Measurements from ENCODE around the gene CISD3. TPM values are rescaled to one million over a fixed set of nuclear protein-coding genes. Genes with fewer than 3 reads are reported as not detected.

CISD3 gene
- total and polyA plus RNA-seq, 4 donors: 4.5 to 152 (median 37.3) TPM

DNA sequence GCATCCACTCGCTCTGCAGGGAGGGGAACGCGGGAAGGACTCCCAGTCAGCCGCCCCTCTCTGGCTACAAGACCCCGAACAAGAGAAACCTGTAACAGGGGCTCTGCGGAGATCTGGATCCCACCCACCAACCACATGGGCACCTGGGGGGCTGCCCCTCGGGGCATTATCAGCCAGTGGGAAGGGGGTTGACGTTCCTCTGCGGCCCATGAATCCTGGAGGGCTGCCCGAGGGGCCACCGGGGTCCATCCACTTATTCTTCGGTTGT, 19.8 kb downstream of the CISD3 start:
- Histone ChIP-seq H3K27ac (ENCODE audit: low read depth in 1 of 2, low read length in 2 of 2) (peak overlapping the region in 1 of 2 donors; percentile 69), H3K4me3 (ENCODE audit: low read depth in 1 of 3, low read length in 3 of 3) (peak overlapping the region; percentile 19 to 71 (median 60)), H3K36me3 (ENCODE audit: control insufficient read depth in 4 of 4, insufficient read depth in 3 of 4, low read depth in 1 of 4, low read length in 3 of 4) (peaks cover 0 to 4% (median 2%) of the 10 kb centered on the region in 4 donors), H3K4me1 (ENCODE audit: control insufficient read depth in 4 of 4, insufficient read depth in 4 of 4, low read length in 3 of 4) (peaks cover 17 to 53% (median 45%) of the 10 kb centered on the region in 4 donors), H3K9me3 (ENCODE audit: control insufficient read depth in 4 of 4, low read length in 3 of 4) (no peaks in the 10 kb centered on the region), H3K27me3 (ENCODE audit: control insufficient read depth in 4 of 4, insufficient read depth in 4 of 4, low read length in 3 of 4) (no peaks in the 10 kb centered on the region), H3K9ac (ENCODE audit: low read depth in 1 of 2, low read length in 2 of 2) (no peak overlapping the region)
- no peak for DNase-seq (ENCODE audit: low spot score)
- no peak for TF ChIP-seq YY1 (IDR thresholded peaks at IDR 0.05)
- no peak for TF ChIP-seq FOXA1 (IDR thresholded peaks at IDR 0.05)
- TF ChIP-seq, protein P1, sequence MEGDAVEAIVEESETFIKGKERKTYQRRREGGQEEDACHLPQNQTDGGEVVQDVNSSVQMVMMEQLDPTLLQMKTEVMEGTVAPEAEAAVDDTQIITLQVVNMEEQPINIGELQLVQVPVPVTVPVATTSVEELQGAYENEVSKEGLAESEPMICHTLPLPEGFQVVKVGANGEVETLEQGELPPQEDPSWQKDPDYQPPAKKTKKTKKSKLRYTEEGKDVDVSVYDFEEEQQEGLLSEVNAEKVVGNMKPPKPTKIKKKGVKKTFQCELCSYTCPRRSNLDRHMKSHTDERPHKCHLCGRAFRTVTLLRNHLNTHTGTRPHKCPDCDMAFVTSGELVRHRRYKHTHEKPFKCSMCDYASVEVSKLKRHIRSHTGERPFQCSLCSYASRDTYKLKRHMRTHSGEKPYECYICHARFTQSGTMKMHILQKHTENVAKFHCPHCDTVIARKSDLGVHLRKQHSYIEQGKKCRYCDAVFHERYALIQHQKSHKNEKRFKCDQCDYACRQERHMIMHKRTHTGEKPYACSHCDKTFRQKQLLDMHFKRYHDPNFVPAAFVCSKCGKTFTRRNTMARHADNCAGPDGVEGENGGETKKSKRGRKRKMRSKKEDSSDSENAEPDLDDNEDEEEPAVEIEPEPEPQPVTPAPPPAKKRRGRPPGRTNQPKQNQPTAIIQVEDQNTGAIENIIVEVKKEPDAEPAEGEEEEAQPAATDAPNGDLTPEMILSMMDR (IDR thresholded peaks at IDR 0.05; ENCODE audit: low read depth, low read length, missing input control): no peak
- TF ChIP-seq NR2F2 (IDR thresholded peaks at IDR 0.05): peak; percentile 6
- TF ChIP-seq ATF3 (IDR thresholded peaks at IDR 0.05): no peak
- TF ChIP-seq EGR1 (IDR thresholded peaks at IDR 0.05; ENCODE audit: low read depth in 2 of 2): no peak
- TF ChIP-seq SP1 (IDR thresholded peaks at IDR 0.05): no peak
- WGBS: 8% methylated on average over 12 of the region's 12 CpGs

DNA sequence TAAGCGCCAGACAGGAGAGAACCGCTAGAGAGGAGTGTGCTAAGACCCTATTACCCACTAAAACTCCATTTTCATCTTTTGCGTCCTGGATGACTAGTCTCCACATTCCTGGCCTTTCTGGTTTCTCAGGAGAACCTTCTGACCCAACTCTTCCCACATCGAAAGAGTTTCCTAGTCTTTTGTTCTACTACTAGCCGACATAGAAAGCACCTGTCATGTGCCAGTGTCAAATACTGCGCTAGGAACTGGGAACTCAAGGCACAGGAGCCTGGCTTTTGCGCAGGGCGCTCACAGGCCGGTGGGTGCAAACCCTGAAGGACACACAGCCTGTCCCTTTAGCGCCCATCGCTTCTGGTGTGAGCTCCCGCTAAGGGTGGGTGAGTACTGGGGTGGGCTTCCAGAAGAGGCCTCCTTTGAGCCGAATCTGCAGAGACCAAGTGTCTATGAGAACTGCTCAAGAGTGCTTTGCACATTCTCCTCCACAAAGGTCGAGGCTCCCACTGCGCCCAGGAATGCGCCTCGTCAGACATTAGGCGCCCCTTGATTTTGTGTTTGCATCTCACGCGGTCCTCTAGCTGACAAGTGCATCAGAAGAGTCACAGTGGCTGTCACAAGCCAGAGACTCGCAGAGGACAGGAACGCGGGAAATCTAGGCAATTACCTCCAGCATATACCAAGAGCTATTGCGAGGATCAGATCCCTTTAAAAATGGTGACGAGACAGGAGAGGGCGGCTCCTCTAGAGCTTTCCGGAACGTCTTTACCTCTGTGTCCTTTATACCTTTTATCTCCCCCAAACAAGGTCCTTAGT, 20.4 kb downstream of the CISD3 start:
- no peak overlapping the region for H3K9ac ChIP-seq (ENCODE audit: low read depth in 1 of 2, low read length in 2 of 2)
- no peak for DNase-seq (ENCODE audit: low spot score)
- 28% methylated on average over 28 of the region's 28 CpGs for WGBS
- peaks cover 17 to 53% (median 45%) of the 10 kb centered on the region in 4 donors for H3K4me1 ChIP-seq (ENCODE audit: control insufficient read depth in 4 of 4, insufficient read depth in 4 of 4, low read length in 3 of 4)
- H3K36me3 ChIP-seq (ENCODE audit: control insufficient read depth in 4 of 4, insufficient read depth in 3 of 4, low read depth in 1 of 4, low read length in 3 of 4): peaks cover 0 to 4% (median 2%) of the 10 kb centered on the region in 4 donors
- H3K27me3 ChIP-seq (ENCODE audit: control insufficient read depth in 4 of 4, insufficient read depth in 4 of 4, low read length in 3 of 4): no peaks in the 10 kb centered on the region
- H3K27ac ChIP-seq (ENCODE audit: low read depth in 1 of 2, low read length in 2 of 2): peak overlapping the region in 1 of 2 donors; percentile 69
- TF ChIP-seq GABPA (IDR thresholded peaks at IDR 0.05 in 1 of 2, conservative IDR thresholded peaks at IDR 0.05 in 1 of 2) (no peak), EGR1 (IDR thresholded peaks at IDR 0.05; ENCODE audit: low read depth in 2 of 2) (no peak), FOXA1 (IDR thresholded peaks at IDR 0.05) (no peak)
- no peak overlapping the region for H3K4me3 ChIP-seq (ENCODE audit: low read depth in 1 of 3, low read length in 3 of 3)
- H3K9me3 ChIP-seq (ENCODE audit: control insufficient read depth in 4 of 4, low read length in 3 of 4): no peaks in the 10 kb centered on the region

- DNase-seq (ENCODE audit: low spot score): no peak
- H3K9ac ChIP-seq (ENCODE audit: low read depth in 1 of 2, low read length in 2 of 2): peak overlapping the region in 1 of 2 donors; percentile 42
- TF ChIP-seq REST (IDR thresholded peaks at IDR 0.05): no peak
- TF ChIP-seq FOXA1 (IDR thresholded peaks at IDR 0.05): no peak
- TF ChIP-seq EGR1 (IDR thresholded peaks at IDR 0.05; ENCODE audit: low read depth in 2 of 2): no peak
- no peak for TF ChIP-seq FOXA2 (IDR thresholded peaks at IDR 0.05)
- no peak for TF ChIP-seq NR2F2 (IDR thresholded peaks at IDR 0.05)
- no peak for TF ChIP-seq RAD21 (IDR thresholded peaks at IDR 0.05)
- no peak for TF ChIP-seq MAX (IDR thresholded peaks at IDR 0.05)
- TF ChIP-seq, protein P2, sequence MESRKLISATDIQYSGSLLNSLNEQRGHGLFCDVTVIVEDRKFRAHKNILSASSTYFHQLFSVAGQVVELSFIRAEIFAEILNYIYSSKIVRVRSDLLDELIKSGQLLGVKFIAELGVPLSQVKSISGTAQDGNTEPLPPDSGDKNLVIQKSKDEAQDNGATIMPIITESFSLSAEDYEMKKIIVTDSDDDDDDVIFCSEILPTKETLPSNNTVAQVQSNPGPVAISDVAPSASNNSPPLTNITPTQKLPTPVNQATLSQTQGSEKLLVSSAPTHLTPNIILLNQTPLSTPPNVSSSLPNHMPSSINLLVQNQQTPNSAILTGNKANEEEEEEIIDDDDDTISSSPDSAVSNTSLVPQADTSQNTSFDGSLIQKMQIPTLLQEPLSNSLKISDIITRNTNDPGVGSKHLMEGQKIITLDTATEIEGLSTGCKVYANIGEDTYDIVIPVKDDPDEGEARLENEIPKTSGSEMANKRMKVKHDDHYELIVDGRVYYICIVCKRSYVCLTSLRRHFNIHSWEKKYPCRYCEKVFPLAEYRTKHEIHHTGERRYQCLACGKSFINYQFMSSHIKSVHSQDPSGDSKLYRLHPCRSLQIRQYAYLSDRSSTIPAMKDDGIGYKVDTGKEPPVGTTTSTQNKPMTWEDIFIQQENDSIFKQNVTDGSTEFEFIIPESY (IDR thresholded peaks at IDR 0.05): no peak
- TF ChIP-seq SP1 (IDR thresholded peaks at IDR 0.05): no peak
- TF ChIP-seq GABPA (IDR thresholded peaks at IDR 0.05 in 1 of 2, conservative IDR thresholded peaks at IDR 0.05 in 1 of 2): no peak
- no peaks in the 10 kb centered on the region for H3K9me3 ChIP-seq (ENCODE audit: control insufficient read depth in 4 of 4, low read length in 3 of 4)
- WGBS: 6% methylated on average over 10 of the region's 10 CpGs
- H3K4me1 ChIP-seq (ENCODE audit: control insufficient read depth in 4 of 4, insufficient read depth in 4 of 4, low read length in 3 of 4): peaks cover 14 to 53% (median 45%) of the 10 kb centered on the region in 4 donors
- peak overlapping the region in 1 of 2 donors; percentile 94 for H3K27ac ChIP-seq (ENCODE audit: low read depth in 1 of 2, low read length in 2 of 2)
- H3K4me3 ChIP-seq (ENCODE audit: low read depth in 1 of 3, low read length in 3 of 3): peak overlapping the region in 1 of 3 donors; percentile 55
- H3K27me3 ChIP-seq (ENCODE audit: control insufficient read depth in 4 of 4, insufficient read depth in 4 of 4, low read length in 3 of 4): no peaks in the 10 kb centered on the region
- H3K36me3 ChIP-seq (ENCODE audit: control insufficient read depth in 4 of 4, insufficient read depth in 3 of 4, low read depth in 1 of 4, low read length in 3 of 4): peaks cover under 1 to 11% (median 9%) of the 10 kb centered on the region in 4 donors
These were observed 21.1 kb downstream of the CISD3 start for GRCh38 chr17:38751144-38751807.

Data from liver (tissue), 9 donors.